Stimulated activated CD8-positive, alpha-beta memory T cell treated with anti-CD3 and anti-CD28 coated beads, Interleukin-15, amount 100 ng/mL, for 1 hour (primary cell): ENCODE results near the gene HIPK4.
"Not testable (repeated sequence)": the region's sequence is repeated elsewhere in the genome, so short reads cannot be mapped to it uniquely, and the experiment has no call there.

Source experiments
- DNase-seq: peaks from one replicate; pipeline ENCODE4 v3.0.0-alpha.2; 2020; ENCODE audit warnings: low read depth

HIPK4 gene

DNA sequence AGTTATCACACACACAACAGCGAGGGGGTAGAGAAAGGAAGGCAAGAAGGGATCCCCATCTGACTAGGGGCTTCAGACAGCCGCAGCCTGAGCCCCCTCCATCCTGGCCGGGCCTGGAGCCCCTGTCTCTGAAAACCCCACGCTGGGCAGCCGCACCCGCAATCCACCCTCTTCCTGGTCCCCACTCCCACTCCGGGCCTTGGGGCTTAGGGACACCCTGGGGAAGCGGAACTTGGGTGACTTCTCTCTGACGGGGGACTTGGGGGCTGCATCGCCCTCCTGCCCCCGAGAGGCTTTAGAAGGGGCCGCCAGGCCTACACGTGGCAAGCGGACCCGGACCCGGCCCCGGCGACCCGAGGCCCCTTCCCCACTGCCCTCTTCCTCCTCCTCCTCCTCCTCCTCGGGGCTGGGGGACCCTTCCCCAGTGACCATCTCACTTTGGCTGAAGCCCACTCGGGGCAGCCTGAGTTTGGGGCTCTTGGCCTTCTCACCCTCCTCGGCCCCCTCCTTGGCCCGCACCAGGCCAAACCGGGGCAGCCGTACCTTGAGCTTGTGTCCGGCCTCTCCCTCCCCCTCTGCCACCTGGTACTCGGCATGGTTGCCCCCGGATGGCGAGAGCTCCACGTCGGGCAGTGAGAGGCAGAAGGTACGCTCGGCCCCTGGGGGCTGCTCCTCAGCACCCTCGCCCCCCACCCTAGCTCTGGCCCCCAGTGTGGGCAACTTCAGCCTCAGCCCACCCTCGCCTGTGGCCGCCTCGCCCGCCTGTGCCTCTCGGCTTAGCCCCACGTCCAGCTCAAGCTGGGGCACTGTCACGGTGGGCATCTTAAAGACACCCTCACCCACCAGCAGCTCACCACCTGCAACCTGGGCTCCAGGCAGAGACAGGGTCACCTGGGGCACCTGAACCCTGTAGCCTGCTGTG, 4.2 kb upstream of the HIPK4 start:
- DNase-seq, result no peak

DNA sequence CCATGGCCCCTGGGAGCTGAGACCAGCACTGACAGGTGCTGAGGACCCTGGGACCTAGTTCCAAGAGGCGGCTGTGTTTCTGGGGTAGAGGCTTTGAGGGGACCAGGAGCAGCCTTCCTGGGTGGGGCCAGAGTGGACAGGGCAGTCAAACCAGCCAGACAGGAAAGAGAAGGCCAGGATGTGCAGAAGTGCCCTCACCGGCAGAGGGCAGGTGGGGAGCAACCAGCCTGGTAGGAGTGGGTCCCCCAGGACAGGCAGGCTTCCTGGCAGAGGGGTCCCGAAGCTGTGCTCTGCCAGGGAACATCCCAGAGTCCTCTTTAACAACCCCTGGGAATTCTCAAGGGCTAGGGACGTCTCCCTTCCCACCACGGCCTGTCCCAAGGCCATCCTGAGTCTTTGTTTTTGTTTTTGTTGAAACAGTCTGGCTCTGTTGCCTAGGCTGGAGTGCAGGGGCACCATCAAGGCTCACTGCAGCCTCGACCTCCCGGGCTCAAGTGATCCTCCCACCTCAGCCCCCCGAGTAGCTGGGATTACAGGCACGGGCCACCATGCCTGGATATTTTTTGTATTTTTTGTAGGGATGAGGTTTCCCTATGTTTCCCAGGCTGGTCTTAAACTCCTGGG, 3.0 kb upstream of the HIPK4 start:
- no peak for DNase-seq

GRCh38 chr19:40392123-40392522, 2.1 kb upstream of the HIPK4 start:
- DNase-seq, result no peak

GRCh38 chr19:40389404-40390083, 437 bp downstream of the HIPK4 start:
- DNase-seq, result no peak

GRCh38 chr19:40388481-40388880, 1.5 kb downstream of the HIPK4 start:
- no peak for DNase-seq

GRCh38 chr19:40387155-40387554, 2.8 kb downstream of the HIPK4 start:
- no peak for DNase-seq

DNA sequence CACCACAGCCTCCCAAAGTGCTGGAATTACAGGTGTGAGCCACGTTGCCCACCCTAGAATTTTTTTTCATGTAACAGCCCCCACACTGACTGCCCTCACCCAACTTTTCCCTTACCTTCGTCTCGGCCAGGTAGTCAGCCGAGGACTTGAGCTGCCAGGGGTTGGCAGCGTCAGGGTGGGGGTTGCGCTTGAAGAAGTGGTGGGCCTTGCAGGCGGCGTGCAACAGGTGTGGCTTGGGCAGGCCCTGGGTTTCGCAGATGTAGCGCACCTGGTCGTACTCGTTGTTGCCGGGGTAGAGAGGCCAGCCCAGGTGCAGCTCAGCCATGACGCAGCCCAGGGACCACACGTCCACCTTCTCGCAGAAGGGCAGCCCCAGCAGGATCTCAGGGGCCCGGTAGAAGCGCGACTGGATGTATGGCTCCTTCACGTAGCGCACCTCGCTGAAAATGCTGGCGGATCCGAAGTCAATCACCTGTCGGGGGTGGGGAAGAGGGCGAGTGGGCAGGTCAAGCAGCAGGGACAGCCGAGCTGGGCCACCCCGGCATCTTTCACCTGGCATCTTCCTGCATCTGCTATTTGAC, 6.2 kb downstream of the HIPK4 start:
- no peak for DNase-seq

DNA sequence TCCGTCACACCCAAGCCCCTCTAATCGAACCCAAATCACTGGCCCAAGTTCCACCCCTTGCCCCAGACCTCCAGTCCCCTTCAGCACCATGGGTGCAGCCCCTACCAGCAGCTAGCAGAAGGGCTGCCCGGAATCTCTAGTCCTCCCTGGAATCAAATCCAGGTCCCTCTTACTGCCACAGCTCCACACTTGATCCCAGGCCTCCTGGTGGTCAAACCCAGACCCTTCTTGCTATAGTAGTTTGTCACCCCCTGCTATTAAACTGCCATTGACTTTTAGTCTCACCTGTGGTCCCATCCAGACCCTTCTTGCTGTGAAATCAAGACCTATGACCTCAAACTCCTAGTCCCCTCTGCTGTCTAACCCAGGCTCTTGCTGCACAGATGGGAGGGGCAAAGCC, 8.7 kb downstream of the HIPK4 start:
- no peak for DNase-seq

DNA sequence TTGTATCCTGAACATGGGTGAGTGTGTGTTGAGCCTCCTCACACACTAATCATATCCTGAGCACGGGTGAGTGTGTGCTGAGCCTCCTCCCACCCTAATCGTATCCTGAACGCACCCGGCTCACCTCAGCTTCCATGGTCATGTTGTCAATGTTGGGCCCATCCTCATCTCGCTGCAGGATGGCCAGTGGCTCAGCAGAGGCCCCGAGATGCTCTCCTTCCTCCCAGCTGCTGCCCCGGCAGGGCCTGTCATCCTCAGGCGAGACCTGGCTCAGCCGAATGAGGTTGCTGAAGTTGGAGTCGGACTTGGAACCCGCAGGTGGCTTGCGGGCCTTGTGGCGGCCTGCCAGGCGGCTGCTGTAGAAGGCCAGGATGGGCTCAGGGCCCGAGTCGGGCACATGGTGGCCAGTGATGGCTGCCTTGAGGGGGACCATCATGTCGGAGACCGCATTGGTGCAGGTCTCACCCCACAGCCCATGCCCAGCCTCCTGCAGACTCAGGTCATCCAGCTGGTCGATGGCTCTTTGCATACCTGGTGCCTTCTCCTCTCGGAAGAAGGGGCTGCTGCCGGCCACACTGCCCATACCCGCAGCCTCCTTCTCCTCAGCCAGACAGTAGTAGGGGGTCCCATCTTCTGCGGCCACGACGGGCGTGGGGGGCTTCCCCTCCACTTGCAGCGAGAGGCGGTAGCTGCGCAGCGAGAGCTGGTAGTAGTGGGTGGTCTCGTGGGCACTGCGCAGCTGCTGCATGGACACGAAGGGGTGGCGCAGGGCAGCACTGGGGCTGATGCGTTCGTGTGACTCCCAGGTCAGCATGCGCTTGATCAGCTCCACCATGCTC, 9.6 kb downstream of the HIPK4 start:
- no peak for DNase-seq

GRCh38 chr19:40379446-40380198, 10.4 kb downstream of the HIPK4 start:
- no peak for DNase-seq

GRCh38 chr19:40378509-40378908, 11.5 kb downstream of the HIPK4 start:
- DNase-seq, result no peak

DNA sequence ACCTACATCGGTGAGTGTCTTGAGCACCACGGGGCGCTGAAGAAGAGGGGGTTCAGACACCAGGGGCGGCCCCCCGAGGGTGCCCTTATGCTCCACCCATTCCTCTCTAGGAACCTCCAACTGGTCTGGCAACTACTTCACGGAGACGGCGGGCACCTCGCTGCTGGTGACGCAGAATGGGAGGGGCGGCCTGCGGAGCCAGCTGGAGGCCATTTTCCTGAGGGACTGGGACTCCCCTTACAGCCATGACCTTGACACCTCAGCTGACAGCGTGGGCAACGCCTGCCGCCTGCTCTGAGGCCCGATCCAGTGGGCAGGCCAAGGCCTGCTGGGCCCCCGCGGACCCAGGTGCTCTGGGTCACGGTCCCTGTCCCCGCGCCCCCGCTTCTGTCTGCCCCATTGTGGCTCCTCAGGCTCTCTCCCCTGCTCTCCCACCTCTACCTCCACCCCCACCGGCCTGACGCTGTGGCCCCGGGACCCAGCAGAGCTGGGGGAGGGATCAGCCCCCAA, 12.1 kb downstream of the HIPK4 start:
- DNase-seq, result no peak

DNA sequence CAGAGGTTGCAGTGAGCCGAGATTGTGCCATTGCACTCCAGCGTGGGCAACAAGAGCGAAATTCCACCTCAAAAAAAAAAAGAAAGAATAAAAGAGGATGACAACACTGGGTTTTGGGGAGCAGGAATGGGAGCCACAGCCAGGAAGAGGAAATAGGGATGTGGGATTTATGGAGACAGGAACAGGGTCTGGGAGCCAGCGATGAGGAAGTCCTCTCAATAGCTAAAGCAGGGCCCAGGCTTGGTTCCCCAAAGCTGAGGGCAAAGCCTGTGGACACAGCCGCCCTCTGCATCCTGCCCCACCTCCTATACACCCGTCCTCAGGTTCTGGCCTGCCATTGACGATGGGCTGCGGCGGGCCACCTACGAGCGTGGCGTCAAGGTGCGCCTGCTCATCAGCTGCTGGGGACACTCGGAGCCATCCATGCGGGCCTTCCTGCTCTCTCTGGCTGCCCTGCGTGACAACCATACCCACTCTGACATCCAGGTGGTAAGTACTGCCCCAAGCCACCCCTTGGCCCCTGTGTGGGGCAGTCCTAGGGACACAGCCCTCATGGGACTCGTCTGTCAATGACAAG, 13.6 kb downstream of the HIPK4 start:
- DNase-seq, result no peak

DNA sequence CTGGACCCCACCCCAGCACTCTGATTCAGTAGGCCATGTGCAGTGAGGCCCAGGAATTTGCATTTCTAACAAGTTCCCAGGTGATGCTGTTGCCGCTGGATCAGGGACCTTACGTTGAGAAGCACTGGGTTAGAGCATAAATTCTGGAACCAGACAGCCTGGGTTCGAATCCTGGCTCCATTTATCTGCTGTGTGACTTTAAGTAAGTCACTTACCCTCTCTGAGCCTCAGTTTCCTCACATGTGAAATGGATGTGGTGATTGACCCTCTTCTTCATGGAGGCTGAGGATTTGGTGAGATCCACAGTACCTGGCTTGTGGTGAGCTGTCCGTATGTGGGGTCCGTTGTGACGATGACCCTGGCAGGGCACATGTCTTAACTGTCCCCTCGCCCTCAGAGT, 15.9 kb downstream of the HIPK4 start:
- DNase-seq, result no peak

DNA sequence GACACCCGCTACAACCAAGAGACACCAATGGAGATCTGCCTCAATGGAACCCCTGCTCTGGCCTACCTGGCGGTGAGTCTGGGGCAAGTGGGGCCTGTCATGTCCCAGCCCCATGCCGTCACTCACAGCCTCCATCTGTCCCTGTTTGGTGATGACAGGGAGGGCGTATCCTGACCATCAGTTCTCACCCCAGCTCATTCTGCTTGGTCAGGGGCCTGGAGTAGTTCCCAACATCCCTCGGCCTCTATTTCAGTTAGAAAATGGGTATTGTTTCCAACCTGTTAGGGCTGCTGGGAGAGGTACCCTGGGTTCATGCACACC, 18.2 kb downstream of the HIPK4 start:
- no peak for DNase-seq

DNA sequence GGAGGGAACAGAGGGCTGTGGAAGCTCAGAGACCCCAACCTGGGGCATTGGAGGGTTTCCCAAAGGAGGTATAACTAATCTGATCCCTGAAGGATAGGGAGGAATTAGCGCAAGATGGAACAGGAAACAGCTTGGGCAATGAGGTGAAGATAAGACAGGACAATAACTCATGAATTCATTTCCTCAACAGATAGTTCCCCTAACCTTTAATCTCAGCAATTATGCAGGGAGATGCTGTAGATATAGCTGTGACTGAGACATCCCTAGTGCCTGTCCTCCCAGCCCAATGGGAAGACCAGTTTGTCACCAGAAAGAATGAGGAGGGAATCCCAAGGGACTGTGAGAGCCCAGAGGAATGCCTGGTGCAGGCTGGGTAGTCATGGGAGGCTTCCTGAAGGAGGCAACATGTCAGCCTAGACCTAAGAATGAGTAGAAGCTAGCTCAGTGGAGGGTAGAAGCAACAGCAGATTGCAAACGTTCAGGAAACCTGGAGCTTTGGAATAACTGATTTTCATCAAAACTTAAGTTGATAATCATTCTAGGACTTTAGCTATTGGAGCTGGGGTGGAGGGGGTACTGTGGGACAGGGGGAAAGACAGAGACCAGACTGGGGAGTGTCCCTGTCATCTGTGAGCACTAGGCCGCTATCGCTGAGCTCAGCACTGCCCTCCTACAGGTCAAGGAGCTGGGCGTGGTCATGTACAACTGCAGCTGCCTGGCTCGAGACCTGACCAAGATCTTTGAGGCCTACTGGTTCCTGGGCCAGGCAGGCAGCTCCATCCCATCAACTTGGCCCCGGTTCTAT, 18.8 kb downstream of the HIPK4 start:
- no peak for DNase-seq

GRCh38 chr19:40370253-40370652, 19.7 kb downstream of the HIPK4 start:
- DNase-seq, result not testable (repeated sequence)

DNA sequence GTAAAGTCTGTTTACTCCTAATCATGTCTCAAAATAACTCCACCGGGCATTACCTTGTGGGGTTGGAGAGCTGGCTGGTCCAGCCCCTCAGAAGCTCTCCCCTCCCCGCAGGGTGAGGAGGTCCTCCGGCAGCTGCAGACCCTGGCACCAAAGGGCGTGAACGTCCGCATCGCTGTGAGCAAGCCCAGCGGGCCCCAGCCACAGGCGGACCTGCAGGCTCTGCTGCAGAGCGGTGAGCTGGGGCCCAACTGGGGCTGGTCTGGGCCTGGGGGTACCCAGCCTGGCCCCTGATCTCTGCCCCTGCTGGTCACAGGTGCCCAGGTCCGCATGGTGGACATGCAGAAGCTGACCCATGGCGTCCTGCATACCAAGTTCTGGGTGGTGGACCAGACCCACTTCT, 20.2 kb downstream of the HIPK4 start:
- DNase-seq, result no peak

DNA sequence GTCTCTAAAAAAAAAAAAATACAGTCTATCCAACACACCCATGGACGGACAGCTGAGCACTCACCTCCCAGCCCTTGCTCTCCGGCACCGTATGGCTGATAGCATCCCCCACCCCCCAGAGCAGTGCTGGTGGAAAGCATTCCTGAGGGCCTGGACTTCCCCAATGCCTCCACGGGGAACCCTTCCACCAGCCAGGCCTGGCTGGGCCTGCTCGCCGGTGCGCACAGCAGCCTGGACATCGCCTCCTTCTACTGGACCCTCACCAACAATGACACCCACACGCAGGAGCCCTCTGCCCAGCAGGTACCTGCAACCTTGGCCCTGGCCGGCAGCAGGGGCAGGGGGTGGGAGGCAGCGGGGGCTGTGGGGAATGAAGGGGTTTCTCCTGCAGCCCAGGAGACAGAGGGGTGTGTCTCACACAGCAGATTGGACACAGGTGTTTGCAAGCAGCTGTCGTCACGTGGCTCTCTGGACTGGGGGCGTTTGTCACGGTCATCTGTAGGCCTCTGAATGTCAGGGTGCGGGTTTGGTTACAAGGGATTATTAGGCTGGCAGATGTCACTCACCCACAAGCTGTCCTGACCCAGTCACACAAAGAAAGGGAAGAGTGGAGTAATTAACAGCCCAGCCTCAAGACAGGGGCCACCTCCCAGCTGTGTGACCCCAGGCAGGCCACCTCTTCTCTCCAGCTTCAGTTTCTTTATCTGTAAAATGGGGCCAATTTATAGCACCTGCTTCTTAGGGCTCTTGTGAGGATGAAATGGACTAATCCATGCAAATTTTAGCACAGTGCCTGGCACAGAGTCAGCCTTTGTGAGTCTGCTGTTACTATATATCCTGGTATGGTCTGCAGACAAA, 22.2 kb downstream of the HIPK4 start:
- DNase-seq, result no peak
